ENCODE measurements around the gene PECR. TPM values are rescaled to one million over a fixed set of nuclear protein-coding genes. Genes with fewer than 3 reads are reported as not detected.
A peak's percentile ranks its signal among the peaks of the same experiment; 100 is the strongest.

PECR gene
- 10 to 100 TPM in 1 of 2 donors, 1 to 10 TPM in 1; 5.9 to 14.6 TPM for total RNA-seq
- long read RNA-seq, partial matches to known transcripts: 1 of 4 reads
- long read RNA-seq, other reads (novel, unspliced or antisense): 1 of 4 reads

DNA sequence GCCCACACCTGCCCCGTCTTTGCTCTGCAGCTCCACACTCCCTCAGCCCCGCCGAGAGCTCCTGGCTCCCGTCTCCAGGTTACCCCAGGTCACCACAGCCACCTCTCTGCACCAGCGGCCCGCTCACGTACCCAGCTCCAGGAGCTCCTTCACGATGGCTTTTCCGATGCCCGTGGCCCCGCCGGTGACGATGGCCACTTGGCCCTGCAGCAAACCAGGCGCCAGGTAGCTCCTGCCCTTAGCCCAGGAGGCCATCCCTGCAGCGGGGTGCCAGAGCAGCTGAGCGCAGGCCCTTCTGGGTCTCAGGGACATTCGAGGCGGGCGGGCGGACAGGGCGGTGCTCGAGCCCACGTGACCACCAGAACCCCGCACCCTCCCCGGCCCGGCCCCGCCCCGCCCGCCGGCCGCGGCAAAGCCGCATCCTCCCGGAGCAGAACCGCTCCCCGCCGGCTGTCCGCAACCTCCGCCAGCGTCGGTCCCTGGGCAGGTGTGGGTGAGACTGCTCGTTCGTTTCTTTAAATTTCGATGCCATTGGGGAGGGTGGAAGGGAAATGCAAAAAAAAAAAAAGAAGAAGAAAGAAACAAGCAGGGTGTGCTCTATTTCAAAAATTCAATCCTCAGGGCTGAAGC is at the start of gene PECR, which contains the start of gene TMEM169:
Gene PECR, minus strand, starts transcription at position 323 of the 630 bp plus-strand sequence. Its CDS starts 68 bp downstream, at position 255.
Gene TMEM169, plus strand, starts transcription at position 433 of the 630 bp plus-strand sequence. CDS start 14,045 bp downstream, outside the sequence.
- DNase-seq (peak; percentile 87), ATAC-seq (peak; percentile 99)
- intact Hi-C loops (cut with DNase I): no loop called here

DNA sequence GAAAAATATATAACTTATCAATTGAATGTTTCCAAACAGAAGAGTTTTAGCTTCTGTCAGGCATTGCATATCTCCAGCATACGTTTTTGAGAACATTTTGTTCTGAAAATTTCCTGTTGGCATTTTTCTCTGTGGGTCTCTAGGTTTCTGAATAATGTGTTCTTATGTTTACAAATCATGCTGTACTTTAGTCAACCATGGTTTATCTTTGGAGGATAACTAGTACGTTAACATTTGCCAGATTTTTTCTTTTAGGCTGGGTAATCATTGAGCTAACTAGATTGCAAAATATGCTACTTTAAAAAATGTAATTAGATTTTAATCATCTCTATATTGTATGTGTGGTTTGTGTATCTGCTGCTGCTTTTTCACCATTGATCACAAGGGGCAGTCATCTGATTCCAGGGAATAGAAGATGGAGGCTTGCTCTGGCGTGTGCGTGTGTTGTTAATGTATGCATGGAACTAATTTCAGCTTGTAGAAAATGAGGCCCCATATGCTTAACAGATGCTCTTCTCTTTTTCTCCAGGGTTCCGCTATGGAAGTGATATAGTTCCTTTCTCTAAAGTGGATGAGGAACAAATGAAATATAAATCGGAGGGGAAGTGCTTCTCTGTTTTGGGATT is 48.9 kb upstream of the PECR start:
- ATAC-seq (no peak), DNase-seq (no peak)
- intact Hi-C loops (cut with DNase I): no loop called here

DNA sequence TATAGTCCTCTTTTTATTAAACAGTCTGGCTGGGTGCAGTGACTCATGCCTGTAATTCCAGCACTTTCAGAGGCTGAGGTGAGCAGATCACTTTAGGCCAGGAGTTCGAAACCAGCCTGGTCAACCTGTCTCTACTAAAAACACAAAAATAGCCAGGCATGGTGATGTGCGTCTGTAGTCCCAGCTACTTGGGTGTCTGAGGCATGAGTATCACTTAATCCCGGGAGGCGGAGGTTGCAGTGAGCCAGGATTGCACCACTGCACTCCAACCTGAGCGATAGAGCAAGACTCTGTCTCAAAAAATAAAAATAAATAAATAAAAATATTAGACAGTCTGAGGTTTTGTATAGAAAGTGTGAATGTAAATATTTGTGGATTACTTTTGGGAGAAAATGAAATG is 45.3 kb upstream of the PECR start:
- DNase-seq: no peak
- no peak for ATAC-seq
- intact Hi-C loops (cut with DNase I): no loop called here

DNA sequence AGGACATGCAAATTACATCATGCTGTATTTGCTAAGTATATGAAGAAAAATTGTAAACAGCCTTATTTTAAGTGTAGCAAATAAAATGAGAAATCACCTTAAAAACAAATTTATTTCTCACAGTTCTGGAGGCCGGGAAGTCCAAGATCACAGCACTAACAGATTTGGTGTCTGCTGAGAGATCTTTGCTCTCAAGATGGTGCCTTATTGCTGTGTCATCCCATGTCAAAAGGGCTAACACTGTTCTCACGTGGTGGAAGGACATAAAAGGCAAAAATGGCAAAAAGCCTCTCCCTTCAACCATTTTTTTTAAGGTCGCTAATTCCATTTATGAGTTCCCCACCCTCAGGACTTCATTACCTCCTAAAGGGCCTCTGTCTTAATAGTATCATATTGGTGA is 39.6 kb upstream of the PECR start:
- intact Hi-C loops (cut with DNase I): no loop called here
- ATAC-seq (no peak), DNase-seq (no peak)

DNA sequence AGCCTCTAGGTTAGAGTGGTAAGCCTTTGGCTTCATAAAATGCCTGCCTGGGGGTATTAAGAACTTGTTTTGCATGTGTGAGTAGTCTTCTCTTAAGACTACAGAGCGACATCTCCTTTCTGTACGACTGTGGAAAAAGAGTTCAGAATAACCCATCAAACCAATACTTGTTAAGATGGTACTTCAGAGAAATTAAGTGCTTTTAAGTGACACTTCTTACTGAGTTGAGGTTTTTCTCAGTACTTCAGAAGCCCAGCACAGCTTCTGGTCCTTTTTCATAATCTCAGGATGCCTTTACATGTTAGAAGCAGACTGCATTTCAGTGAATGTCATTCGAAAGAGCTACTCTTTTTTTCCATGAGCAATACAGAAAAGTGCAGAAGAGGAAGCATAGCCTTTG is 38.4 kb upstream of the PECR start:
- intact Hi-C loops (cut with DNase I): no loop called here
- no peak for DNase-seq
- no peak for ATAC-seq

DNA sequence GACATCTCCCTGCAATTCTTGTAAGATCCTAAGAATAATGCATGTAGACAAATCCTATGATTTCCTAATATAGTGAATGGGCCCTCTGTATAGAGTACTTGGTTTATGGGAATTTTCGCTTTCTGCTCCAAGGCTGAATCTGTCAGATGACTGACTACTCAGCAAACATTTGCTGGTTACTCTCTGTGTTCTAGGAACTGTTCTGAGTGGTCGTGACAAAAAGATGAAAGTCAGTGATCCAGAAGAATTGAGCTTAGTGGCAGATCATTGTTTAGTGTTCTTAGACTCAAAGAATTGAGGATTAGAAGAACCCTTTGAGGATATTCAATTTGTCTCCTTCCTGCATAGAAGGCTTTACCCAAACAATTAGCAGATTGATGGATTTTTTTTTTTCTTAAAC is 37.5 kb upstream of the PECR start:
- no peak for ATAC-seq
- intact Hi-C loops (cut with DNase I): no loop called here
- DNase-seq: no peak

DNA sequence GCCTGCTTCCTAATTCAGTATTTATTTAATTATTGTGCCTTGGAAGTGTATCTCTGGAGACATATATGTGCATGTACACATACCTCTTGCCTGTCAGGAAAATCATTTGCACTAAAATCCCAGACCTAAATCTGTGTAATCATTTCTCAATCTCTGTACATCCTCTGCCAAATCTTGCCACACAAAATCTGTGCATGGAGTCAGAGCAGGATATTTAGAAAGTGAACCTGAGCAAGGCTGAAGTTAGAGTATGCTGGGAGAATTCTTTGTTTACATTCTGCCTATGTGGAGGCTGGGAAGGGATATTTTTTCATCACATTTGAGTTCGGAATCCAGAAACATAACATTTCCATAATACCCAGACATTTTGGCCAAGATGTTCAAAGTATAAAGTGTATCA is 36.9 kb upstream of the PECR start:
- no peak for DNase-seq
- no peak for ATAC-seq
- intact Hi-C loops (cut with DNase I): no loop called here

DNA sequence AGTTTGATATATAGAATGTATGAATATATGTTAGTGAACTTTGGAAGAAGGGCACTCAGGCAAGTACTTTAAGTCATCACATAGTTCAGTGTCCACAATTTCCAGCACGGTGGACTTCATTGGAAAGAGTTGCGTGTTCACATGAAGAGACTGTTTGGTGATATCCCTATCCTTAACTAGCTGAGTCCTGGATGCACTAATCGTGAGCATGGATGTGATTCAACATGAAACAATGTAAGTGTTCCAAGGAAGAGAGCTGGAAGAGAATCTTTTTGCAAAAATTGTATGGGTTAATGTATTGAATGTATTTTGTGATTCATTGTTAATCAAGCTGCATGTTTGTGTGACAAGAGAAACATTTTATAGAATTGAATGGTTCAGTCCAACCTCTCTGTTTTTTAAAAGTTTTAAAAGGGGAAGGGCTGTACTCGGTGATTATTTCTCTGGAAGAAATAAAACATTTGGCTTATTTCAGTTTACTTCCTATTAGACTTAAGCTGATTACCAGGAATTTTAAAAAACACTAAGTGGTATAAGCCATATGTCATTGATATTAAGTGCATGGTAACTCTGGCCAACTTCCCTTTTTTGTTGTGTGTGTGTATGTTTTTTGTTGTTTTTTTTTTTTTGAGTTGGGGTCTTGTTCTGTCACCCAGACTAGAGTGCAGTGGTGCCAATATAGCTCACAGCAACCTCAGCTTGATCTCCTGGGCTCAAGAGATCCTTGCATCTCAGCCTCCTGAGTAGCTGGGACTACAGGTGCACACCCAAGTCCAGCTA is 36.1 kb upstream of the PECR start:
- ATAC-seq (no peak), DNase-seq (no peak)
- intact Hi-C loops (cut with DNase I): no loop called here

DNA sequence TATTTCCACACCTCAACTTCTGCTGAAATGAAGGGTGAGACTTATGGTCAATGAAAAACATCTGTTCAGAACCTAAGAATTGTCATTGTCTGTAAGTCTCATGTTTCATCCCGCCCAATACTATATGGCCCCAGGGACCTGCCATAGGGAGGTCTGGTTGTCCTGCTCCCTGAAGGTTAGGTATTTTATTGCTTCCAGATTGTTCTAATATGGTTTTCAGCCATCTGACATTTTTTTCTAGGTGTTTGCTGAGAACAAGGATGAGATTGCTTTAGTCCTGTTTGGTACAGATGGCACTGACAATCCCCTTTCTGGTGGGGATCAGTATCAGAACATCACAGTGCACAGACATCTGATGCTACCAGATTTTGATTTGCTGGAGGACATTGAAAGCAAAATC is 34.8 kb upstream of the PECR start:
- DNase-seq (no peak), ATAC-seq (no peak)
- intact Hi-C loops (cut with DNase I): no loop called here

DNA sequence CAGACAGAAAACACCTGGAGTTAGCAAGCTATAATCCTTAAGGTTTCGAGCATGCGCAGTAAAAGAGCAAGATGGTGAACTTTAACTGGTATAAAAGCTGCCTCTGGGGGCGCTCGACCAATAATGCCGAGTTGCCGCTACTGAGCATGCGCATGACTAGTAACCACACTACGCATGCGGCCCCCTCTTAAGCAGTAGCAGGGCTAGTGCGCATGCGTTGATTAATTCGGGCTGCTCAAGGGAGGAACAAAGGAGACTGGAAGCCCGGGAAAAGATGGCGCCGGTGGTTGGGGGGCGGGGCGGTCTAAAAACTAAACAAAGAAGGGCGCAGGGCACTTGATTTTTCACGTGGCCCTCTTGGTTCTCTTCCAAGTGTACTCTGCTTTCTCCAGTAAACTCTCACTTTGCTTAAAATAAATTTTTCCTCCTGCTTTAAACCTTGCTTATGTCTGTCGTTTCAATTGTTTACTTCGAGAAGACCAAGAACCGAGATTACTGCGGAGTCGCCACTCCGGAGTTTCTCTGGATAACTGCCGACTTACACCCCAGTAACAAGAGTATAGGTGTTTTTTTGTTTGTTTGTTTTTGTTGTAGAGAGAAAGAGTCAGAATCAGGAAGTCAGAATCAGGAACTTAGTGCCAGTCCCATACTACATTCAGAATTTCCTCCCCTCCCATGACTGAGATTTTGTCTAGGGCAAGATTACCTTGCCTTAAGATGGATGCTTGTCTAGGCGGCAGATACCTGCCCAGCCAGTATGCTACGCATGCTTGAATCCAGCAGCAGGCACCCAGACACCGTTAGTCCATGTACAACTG is 33.3 kb upstream of the PECR start:
- DNase-seq (peak; percentile 98), ATAC-seq (peak; percentile 96 to 97)
- intact Hi-C loops (cut with DNase I): no loop called here

DNA sequence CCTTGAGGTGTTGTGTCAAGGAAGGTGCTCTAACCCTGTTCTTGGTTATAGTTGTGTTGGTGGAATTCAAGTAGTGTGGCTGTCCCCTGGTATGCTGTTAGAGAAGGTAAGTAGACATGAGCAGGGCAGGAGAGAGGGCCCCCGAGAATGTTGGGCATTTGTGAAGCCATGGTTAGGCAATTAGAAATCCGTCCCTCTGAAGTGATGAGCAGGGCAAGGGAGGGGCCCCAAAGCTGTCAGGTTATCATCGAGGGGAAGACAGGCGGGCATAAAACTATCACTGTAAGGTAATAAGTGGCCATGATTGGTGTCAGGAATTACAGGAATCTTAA is 32.7 kb upstream of the PECR start:
- DNase-seq (no peak), ATAC-seq (peak in 1 of 2 donors; percentile 15)
- intact Hi-C loops (cut with DNase I): no loop called here

DNA sequence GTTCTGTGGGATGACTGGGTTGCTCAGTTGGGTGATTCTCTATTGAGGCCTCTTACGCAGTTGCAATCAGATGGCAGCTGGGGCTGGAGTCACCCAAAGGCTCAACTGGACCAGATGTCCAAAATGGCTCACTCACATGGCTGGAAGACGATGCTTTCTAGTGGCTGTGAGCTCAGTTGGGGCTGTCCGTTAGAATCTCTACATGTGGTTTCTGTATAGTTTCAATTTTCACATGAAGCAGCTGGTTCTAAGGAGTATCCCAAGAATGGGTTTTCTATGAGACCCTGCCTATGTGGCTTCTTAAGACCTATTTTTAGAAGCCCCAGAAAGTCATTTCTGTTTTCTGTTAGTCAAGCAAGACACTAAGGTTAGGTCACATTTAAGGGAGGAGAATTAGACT is 32.0 kb upstream of the PECR start:
- no peak for DNase-seq
- intact Hi-C loops (cut with DNase I): no loop called here
- ATAC-seq: no peak

DNA sequence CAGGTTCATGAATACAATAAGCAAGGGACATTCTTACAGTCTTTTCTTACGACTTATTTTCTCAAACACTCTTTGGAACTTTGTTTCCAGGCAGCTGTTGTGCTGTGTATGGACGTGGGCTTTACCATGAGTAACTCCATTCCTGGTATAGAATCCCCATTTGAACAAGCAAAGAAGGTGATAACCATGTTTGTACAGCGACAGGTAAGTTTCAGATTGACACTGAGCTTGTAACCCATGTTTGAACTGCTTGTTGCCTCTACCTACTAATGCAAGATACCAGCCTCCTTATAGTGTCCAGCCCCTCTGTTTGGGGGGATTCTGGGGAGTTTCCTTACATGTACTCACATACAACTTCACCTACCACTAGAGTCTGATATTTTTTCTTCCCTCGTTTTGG is 31.3 kb upstream of the PECR start:
- DNase-seq: no peak
- ATAC-seq: no peak
- intact Hi-C loops (cut with DNase I): no loop called here

DNA sequence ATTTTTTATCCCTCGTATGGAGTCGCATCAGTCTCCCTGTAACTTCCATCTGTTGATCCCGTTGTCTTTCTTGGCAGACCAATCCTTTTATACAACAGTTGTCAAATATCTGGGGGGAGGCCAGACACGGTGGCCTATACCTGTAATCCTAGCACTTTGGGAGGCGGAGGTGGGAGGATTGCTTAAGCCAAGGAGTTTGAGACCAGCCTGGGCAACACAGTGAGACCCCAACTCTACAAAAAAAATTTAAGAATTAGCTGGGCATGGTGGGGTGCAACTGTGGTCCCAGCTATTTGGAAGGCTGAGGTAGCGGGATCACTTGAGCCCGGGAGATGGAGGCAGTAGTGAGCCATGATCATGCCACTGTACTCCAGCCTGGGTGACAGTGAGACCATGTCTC is 29.5 kb upstream of the PECR start:
- intact Hi-C loops (cut with DNase I): no loop called here
- ATAC-seq (no peak), DNase-seq (no peak)

DNA sequence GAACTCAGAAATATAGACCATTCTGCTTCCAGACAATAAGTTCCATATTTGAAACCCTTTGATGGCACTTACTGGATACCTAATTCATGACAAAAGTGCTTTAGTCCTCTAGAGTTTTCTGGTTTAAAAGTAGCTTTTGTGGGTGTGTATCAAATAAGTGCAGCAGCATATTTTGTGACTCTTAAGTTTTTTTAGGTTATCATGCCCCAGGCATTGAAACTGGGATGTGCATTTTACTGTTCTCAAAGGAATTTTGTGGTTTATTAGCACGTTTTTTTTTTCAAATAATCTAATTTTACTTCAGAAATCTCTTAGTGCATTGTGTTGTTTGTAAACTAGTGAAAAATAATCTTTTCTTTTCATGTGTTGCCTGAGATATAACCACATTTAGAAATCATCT is 29.0 kb upstream of the PECR start:
- ATAC-seq (no peak), DNase-seq (no peak)
- intact Hi-C loops (cut with DNase I): no loop called here

DNA sequence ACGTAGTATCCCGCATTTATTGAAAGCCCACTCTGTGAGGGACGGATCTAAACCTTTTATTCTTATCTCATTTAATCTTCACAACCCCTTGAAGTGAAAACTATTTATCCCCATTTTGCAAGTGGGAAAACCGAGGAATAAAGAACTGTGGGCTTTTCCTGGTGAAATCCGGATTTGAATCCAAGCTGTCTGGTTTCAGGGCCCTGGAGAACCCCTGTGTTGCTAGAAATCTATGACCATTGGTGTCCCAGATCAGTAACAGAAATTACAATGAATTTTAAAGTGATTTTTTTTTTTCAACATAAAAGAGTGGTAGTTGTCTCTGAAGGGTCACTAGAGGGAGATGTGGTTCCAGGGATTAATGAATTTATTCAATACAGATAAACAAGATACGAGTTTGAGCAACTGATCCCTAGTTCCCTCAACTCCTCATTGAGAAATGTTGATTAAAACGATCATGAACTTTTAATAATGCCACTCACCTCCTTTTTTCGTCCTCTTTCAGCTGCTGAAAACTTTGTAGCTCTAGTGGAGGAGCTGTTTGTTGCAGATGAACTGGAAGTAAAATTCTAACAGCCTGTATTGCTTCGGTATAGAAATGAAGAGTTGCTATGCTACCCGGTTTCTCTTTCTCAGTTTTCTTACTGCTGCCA is 28.5 kb upstream of the PECR start:
- intact Hi-C loops (cut with DNase I): no loop called here
- DNase-seq (no peak), ATAC-seq (no peak)

DNA sequence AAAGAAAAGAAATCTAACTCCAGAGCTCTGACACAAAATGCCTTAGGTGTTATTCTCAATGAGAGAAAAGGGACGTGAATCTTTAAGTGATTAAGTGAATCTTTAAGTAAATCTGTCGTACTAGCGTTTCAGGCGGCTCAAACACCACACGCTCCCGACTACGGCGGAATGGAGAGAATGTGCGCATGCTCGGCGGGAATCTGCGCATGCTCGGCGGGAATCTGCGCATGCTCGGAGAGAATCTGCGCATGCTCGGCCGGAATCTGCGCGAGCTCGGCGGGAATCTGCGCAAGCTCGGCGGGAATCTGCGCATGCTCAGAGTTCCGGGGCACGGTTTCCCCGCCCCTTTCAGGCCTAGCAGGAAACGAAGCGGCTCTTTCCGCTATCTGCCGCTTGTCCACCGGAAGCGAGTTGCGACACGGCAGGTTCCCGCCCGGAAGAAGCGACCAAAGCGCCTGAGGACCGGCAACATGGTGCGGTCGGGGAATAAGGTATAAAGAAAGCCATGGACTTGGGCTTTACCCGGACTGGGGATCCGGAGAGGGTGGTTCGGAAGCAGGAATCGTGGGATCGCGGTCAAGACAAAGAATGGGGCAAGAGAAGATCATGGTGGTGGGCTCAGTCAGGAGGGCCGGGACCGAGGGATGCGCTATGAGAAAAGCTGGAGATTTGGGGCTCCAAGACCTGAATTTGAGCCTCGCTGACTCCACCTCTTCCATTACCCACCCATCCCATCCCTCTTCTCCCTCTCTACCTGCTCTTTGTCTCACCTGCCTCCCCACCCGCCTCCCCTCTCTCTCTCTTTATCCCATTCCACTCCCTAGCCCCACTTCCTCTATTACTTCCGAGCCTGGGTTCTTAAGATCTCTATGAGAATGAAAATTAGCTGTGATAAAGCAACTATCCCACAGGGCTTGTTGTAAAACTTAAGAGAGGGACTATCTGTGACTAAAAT is 27.6 kb upstream of the PECR start, which contains the start of gene XRCC5:
Gene XRCC5, plus strand, starts transcription at position 382 of the 955 bp plus-strand sequence. Its CDS starts 89 bp downstream, at position 471.
- ATAC-seq: peak; percentile 94 to 96
- intact Hi-C loops (cut with DNase I): no loop called here
- peak; percentile 97 for DNase-seq

All from left cardiac atrium (tissue), 4 donors.